IgD-negative memory B cell (primary cell): Measurements from ENCODE around the gene BMPR1B. TPM values are rescaled to one million over a fixed set of nuclear protein-coding genes. Genes with fewer than 3 reads are reported as not detected.

ENCODE experiments used
- H3K27ac Mint-ChIP-seq, 3 donors: one replicate each; pipeline ENCODE4 v1.8.0; 2020 to 2022; ENCODE audit warnings: mild to moderate bottlenecking in 3 of 3, mixed read lengths in 3 of 3, moderate library complexity in 1 of 3
- H3K27me3 Mint-ChIP-seq: one replicate; pipeline ENCODE4 v1.8.0; 2021; ENCODE audit warnings: mixed read lengths
- H3K36me3 Mint-ChIP-seq: one replicate; pipeline ENCODE4 v1.8.0; 2020; ENCODE audit warnings: mild to moderate bottlenecking, mixed read lengths
- H3K4me1 Mint-ChIP-seq, 3 donors: one replicate each; pipeline ENCODE4 v1.8.0; 2020 to 2022; ENCODE audit warnings: mixed read lengths in 3 of 3, mild to moderate bottlenecking in 1 of 3
- H3K4me3 Mint-ChIP-seq, 4 donors: one replicate each; pipeline ENCODE4 v1.8.0; 2020 to 2022; ENCODE audit warnings: mild to moderate bottlenecking in 4 of 4, mixed read lengths in 4 of 4, moderate library complexity in 3 of 4
- H3K9me3 Mint-ChIP-seq, 3 donors: one replicate each; pipeline ENCODE4 v1.8.0; 2020 to 2021; ENCODE audit warnings: mixed read lengths in 3 of 3, mild to moderate bottlenecking in 1 of 3
- polyA plus RNA-seq: library from polyadenylated mRNA; unstranded; fragments of 300-500 nt; fragmentation: Illumina TruSeq; gene quantifications from one replicate; pipeline ENCODE4 v1.2.3, GENCODE V29; 2021

The BMPR1B gene
- polyA plus RNA-seq, 1 donor from 2014 or later, result not detected

GRCh38 chr4:94743838-94744237, 13.9 kb upstream of the BMPR1B start:
- Mint-ChIP-seq H3K4me3 (no peak overlapping the region), H3K27ac (no peak overlapping the region), H3K27me3 (peaks cover 7% of the 10 kb centered on the region), H3K4me1 (no peaks in the 10 kb centered on the region), H3K36me3 (no peaks in the 10 kb centered on the region), H3K9me3 (no peaks in the 10 kb centered on the region)

GRCh38 chr4:94744850-94745249, 12.9 kb upstream of the BMPR1B start:
- Mint-ChIP-seq H3K27ac (no peak overlapping the region), H3K4me1 (no peaks in the 10 kb centered on the region), H3K4me3 (no peak overlapping the region)

GRCh38 chr4:94746746-94747145, 11.0 kb upstream of the BMPR1B start:
- Mint-ChIP-seq H3K27me3 (no peaks in the 10 kb centered on the region), H3K4me1 (no peaks in the 10 kb centered on the region), H3K36me3 (no peaks in the 10 kb centered on the region), H3K4me3 (no peak overlapping the region), H3K27ac (no peak overlapping the region), H3K9me3 (no peaks in the 10 kb centered on the region)

More at GRCh38 chr4:94744850-94745249, 12.9 kb upstream of the BMPR1B start:
- Mint-ChIP-seq H3K27me3 (peaks cover 3% of the 10 kb centered on the region), H3K9me3 (no peaks in the 10 kb centered on the region), H3K36me3 (no peaks in the 10 kb centered on the region)

DNA sequence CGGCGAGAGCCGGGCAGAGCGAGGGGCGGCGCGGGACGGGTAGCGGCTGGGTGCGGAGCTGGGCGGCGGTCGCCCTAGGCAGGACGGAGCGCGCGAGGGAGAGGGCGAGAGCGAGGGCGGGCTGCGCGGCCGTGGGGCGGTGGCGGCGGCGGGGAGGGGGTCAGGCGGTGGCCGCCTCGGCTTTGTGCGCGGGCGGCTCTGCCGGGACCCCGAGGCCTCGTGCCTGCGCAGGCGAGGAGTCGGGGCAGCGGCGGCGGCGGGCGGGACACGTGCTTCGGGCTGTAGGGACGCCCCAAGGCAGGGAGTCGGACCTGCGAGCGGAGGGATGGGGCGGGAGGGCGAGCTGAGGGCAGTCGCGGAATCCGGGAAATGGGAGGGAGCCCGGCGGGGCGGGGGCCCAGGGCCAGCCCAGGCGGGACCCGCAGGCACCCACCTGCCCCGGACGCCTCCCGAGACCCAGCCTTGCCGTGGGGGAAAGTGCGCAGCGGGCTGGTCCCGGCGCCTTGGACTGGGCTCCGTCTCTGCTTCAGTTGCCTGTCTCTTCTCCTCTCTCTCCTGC, 465 bp downstream of the BMPR1B start:
- Mint-ChIP-seq H3K9me3 (peaks cover 0 to 4% (median 0%) of the 10 kb centered on the region in 3 donors), H3K27me3 (peaks cover 43% of the 10 kb centered on the region), H3K4me3 (no peak overlapping the region), H3K27ac (no peak overlapping the region), H3K36me3 (no peaks in the 10 kb centered on the region), H3K4me1 (peaks cover 4 to 15% (median 7%) of the 10 kb centered on the region in 3 donors)

DNA sequence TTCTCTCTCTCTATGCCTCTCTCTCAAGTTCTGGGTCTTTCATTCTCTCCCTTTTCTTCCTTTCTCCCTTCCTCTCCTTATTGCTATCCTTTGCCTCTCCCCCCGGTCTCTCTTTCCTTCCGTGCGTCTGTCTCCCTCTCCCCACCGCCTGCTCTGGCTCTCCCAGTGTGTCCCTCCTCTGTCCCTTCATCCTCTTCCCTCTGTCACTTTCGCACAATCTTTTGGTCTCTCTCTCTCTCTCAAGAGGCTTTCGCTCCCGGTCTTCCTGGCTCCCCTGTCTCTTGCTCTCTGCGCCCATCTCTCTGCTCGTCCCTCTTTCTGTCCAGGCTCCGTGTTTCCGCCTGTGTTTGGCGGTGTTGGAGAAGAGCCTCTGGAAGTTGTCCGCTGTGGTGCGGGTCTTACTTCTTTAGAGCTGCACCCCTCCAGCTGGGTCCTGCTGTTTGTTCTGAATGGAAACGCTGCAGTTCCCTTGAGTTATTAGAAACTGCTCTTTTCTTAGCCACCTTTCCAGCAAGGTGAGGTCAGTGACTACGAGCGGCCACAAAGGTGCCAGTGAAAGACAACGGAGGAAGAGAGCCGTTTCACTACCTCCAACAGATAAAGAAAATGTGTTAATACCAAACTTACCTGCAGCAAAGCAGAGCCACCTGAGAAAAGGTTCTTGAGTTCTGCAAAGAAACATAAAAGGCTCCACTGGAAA, 1.1 kb downstream of the BMPR1B start:
- Mint-ChIP-seq H3K36me3 (no peaks in the 10 kb centered on the region), H3K27me3 (peaks cover 40% of the 10 kb centered on the region), H3K4me3 (peak overlapping the region in 3 of 4 donors; percentile 1 to 68 (median 66)), H3K4me1 (peaks cover 4 to 15% (median 7%) of the 10 kb centered on the region in 3 donors), H3K27ac (peak overlapping the region in 1 of 3 donors; percentile 8), H3K9me3 (peaks cover 0 to 4% (median 0%) of the 10 kb centered on the region in 3 donors)

GRCh38 chr4:94759767-94760211, 2.0 kb downstream of the BMPR1B start:
- Mint-ChIP-seq H3K27ac (no peak overlapping the region), H3K4me1 (peaks cover 4 to 15% (median 7%) of the 10 kb centered on the region in 3 donors), H3K4me3 (no peak overlapping the region)

DNA sequence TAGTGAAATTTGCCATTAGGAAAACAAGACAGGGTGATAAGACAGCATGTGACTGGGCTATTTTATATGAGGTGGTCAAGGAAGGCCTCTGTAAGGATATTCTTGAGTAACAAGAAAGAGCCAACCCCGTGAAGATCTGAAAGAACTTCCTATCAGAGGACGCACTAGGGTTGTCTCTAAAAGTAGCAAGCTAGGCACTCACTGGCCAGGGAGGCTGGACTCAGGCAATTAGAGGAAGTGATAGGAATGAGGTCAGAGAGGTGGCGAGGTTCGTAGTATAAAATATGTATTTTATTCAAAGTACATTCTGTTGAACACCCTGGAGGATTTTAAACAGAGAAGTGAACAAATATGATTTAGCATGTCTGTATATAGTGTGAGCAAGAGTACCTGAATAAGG, 4.6 kb downstream of the BMPR1B start:
- Mint-ChIP-seq H3K9me3 (peaks cover 0 to 2% (median 0%) of the 10 kb centered on the region in 3 donors), H3K27ac (no peak overlapping the region), H3K27me3 (peaks cover 27% of the 10 kb centered on the region), H3K4me1 (peaks cover 0 to 6% (median 5%) of the 10 kb centered on the region in 3 donors), H3K4me3 (no peak overlapping the region), H3K36me3 (no peaks in the 10 kb centered on the region)

More at GRCh38 chr4:94759767-94760211, 2.0 kb downstream of the BMPR1B start:
- H3K36me3 Mint-ChIP-seq, result no peaks in the 10 kb centered on the region
- H3K27me3 Mint-ChIP-seq, result peaks cover 38% of the 10 kb centered on the region
- peaks cover 0 to 4% (median 0%) of the 10 kb centered on the region in 3 donors for H3K9me3 Mint-ChIP-seq

DNA sequence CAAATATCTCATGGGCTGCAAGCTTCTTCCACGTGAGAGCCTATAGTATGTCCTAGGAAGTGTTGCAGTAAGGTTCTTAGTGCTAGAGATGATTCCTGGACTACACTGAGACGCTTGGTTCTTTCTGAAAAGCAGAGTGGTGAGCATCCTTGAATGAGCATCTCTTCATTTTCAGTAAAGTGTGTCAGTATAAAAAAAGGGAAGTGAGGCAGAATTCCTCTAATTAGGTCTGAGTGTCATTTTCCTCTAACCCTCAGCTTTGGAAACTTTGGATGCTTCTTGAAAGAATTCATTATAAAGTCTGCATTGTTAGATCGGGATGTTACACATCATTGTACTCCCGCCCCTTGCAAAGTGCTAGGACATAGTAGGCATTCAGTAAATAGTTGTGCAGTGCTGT, 5.2 kb downstream of the BMPR1B start:
- peaks cover 24% of the 10 kb centered on the region for H3K27me3 Mint-ChIP-seq
- peaks cover 0 to 2% (median 0%) of the 10 kb centered on the region in 3 donors for H3K9me3 Mint-ChIP-seq
- no peak overlapping the region for H3K27ac Mint-ChIP-seq
- no peak overlapping the region for H3K4me3 Mint-ChIP-seq
- H3K36me3 Mint-ChIP-seq, result no peaks in the 10 kb centered on the region
- peaks cover 0 to 5% (median 4%) of the 10 kb centered on the region in 3 donors for H3K4me1 Mint-ChIP-seq

DNA sequence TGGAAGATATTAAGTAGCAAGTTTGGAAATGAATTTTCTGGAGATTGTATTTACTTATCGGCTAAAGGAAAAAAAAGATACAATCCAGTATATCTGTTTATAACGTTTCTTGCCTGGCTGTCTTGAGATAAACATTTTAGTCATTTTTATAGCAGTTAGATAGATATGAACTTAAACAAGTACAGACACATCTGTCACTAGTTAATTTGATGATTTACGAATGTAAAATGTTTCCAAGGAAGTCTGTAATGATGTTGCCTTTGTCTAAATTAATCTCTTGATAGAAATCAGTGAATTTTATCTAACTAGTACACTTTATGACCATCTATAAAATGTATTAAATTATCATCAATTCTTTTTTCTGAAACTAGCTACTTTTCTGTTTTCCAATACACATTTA, 5.7 kb downstream of the BMPR1B start:
- peaks cover 2% of the 10 kb centered on the region for H3K36me3 Mint-ChIP-seq
- H3K4me3 Mint-ChIP-seq, result no peak overlapping the region
- H3K9me3 Mint-ChIP-seq, result peaks cover 0 to 4% (median 0%) of the 10 kb centered on the region in 3 donors
- peaks cover 0 to 5% (median 4%) of the 10 kb centered on the region in 3 donors for H3K4me1 Mint-ChIP-seq
- no peak overlapping the region for H3K27ac Mint-ChIP-seq
- peaks cover 25% of the 10 kb centered on the region for H3K27me3 Mint-ChIP-seq

DNA sequence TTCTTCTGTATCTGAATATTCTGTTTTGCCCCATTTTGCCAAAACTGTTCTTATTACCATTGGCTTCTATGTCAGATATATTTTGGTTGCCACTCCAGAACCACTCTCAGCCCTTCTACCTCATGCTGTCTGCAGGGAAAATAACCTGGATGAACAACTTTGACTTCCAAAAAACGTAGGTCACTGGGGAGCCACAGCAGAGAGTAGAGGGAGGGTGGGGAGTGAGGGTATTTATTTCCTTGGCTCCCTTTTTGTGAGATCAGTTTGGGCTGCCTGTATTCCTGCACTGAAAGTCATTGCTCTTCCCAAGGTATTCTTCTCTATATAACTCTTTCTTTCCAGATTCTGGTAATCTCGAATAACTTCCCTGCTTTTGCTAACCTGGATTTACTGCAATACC, 6.3 kb downstream of the BMPR1B start:
- Mint-ChIP-seq H3K4me3 (no peak overlapping the region), H3K36me3 (peaks cover 2% of the 10 kb centered on the region), H3K4me1 (peaks cover 0 to under 1% (median 0%) of the 10 kb centered on the region in 3 donors), H3K27me3 (peaks cover 20% of the 10 kb centered on the region), H3K9me3 (peaks cover 0 to 2% (median 0%) of the 10 kb centered on the region in 3 donors), H3K27ac (no peak overlapping the region)

- Mint-ChIP-seq H3K27me3 (peaks cover 11% of the 10 kb centered on the region), H3K9me3 (peaks cover 0 to 2% (median 0%) of the 10 kb centered on the region in 3 donors), H3K4me1 (no peaks in the 10 kb centered on the region), H3K27ac (no peak overlapping the region), H3K4me3 (no peak overlapping the region), H3K36me3 (peaks cover 2% of the 10 kb centered on the region)
Measured at GRCh38 chr4:94765174-94765573, 7.4 kb downstream of the BMPR1B start.

DNA sequence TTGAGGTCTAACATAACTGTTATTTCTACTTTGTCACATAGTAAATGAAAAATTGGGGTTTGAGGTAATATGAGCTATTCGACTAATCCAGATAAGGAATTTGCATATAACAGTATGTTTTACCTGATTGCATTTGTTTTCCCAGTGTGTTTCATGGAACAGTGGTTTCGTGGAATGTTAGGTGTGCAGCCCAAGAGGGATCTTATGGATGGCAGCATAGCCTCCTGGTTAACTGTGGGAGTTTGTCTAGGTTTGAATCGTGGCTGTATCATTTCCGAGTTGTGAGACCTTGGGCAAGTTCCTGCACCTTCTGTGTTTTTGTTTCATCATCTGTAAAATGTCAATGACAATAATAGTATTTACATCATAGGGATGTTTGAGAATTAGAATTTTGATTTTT, 7.9 kb downstream of the BMPR1B start:
- H3K4me3 Mint-ChIP-seq, result no peak overlapping the region
- H3K36me3 Mint-ChIP-seq, result peaks cover 2% of the 10 kb centered on the region
- peaks cover 0 to 2% (median 0%) of the 10 kb centered on the region in 3 donors for H3K9me3 Mint-ChIP-seq
- H3K27me3 Mint-ChIP-seq, result peaks cover 9% of the 10 kb centered on the region
- H3K4me1 Mint-ChIP-seq, result no peaks in the 10 kb centered on the region
- H3K27ac Mint-ChIP-seq, result no peak overlapping the region

GRCh38 chr4:94766856-94767255, 9.1 kb downstream of the BMPR1B start:
- H3K27ac Mint-ChIP-seq, result no peak overlapping the region
- no peaks in the 10 kb centered on the region for H3K4me1 Mint-ChIP-seq
- H3K9me3 Mint-ChIP-seq, result peaks cover 0 to 2% (median 0%) of the 10 kb centered on the region in 3 donors
- H3K36me3 Mint-ChIP-seq, result peaks cover 2% of the 10 kb centered on the region
- peaks cover 5% of the 10 kb centered on the region for H3K27me3 Mint-ChIP-seq
- H3K4me3 Mint-ChIP-seq, result no peak overlapping the region

GRCh38 chr4:94767446-94767845, 9.7 kb downstream of the BMPR1B start:
- Mint-ChIP-seq H3K36me3 (peaks cover 2% of the 10 kb centered on the region), H3K4me1 (no peaks in the 10 kb centered on the region), H3K27ac (no peak overlapping the region), H3K4me3 (no peak overlapping the region), H3K9me3 (peaks cover 0 to 2% (median 0%) of the 10 kb centered on the region in 3 donors), H3K27me3 (peaks cover 5% of the 10 kb centered on the region)

DNA sequence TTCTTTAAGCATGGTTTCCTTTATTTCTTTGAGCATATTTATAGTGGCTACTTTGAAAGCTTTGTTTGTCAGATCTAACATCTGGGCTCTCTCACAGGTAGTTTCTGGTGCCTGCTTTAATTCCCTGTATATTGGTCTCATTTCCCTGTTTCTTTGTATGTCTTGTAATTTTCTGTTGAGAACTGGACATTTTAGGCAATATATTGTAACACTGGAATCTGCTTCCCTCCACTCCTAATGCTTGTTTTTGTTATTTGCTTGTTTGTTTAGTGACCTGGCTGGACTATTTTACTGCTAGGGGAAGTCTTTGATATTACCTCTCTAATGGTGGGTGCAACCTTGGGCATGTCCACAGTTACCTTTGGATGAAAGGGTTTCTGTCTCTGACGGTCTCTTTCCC, 25.0 kb downstream of the BMPR1B start:
- H3K4me3 Mint-ChIP-seq, result no peak overlapping the region
- no peaks in the 10 kb centered on the region for H3K4me1 Mint-ChIP-seq
- H3K27ac Mint-ChIP-seq, result no peak overlapping the region
- H3K9me3 Mint-ChIP-seq, result peaks cover 0 to 17% (median 3%) of the 10 kb centered on the region in 3 donors
- no peaks in the 10 kb centered on the region for H3K36me3 Mint-ChIP-seq
- no peaks in the 10 kb centered on the region for H3K27me3 Mint-ChIP-seq
